ENCODE data around the gene PLEKHG3. TPM values are rescaled to one million over a fixed set of nuclear protein-coding genes. Genes with fewer than 3 reads are reported as not detected.
A peak's percentile ranks its signal among the peaks of the same experiment; 100 is the strongest.

PLEKHG3 gene
- polyA plus RNA-seq, 3 donors: 6.3 to 21.6 (median 13.0) TPM

DNA sequence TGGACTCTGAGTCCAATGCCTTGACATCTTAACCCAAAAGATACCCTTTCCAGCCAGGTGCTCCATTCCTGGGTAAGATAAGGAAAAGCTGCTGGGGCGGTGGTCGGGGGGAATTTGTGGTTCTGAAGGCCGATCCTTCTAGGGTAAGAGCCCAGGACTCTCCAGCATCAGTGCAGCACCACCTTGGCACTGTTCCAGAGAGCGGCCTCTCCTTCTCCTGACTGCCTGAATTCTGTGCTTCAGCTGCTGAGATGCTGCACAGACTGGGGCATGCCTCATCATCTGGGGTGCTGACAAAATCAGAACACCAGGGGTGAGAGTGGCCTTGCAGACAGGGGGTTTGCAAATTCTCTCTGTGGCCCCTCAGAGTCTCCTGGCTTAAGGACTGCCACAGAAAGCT is 88.0 kb downstream of the PLEKHG3 start:
- H3K79me2 ChIP-seq (ENCODE audit: insufficient read depth, low read length): no peaks in the 10 kb centered on the region
- no peak overlapping the region for H3K4me2 ChIP-seq (replicated peaks; ENCODE audit: extremely low read depth, low read length, poor library complexity, severe bottlenecking)
- H3K4me3 ChIP-seq (replicated peaks in 1 of 3; ENCODE audit: low read depth in 2 of 3, low read length in 3 of 3): no peak overlapping the region
- H3K27ac Mint-ChIP-seq: peak overlapping the region in 1 of 7 donors; percentile 7
- H3K36me3 ChIP-seq (replicated peaks in 1 of 2; ENCODE audit: control insufficient read depth in 1 of 2, insufficient read depth in 2 of 2, low read length in 2 of 2): no peaks in the 10 kb centered on the region
- no peak overlapping the region for H3K4me3 Mint-ChIP-seq
- intact Hi-C loops (cut with micrococcal nuclease): no loop called here
- no peaks in the 10 kb centered on the region for H3K27me3 ChIP-seq (ENCODE audit: control insufficient read depth in 2 of 2, insufficient read depth in 2 of 2, low read length in 2 of 2)
- H4K20me1 ChIP-seq (ENCODE audit: insufficient read depth, low read length): no peaks in the 10 kb centered on the region
- WGBS (ENCODE audit: insufficient coverage): 92% methylated on average over 4 of the region's 4 CpGs
- H3K27ac ChIP-seq (ENCODE audit: low read depth in 1 of 2, low read length in 2 of 2): no peak overlapping the region
- H3K4me1 Mint-ChIP-seq: no peaks in the 10 kb centered on the region
- peaks cover 2 to 8% (median 7%) of the 10 kb centered on the region in 3 donors for H3K27me3 Mint-ChIP-seq (ENCODE audit: low read depth in 3 of 3)
- H3K4me1 ChIP-seq (ENCODE audit: control insufficient read depth in 1 of 2, insufficient read depth in 2 of 2, low read length in 2 of 2): no peaks in the 10 kb centered on the region
- no peaks in the 10 kb centered on the region for H3K36me3 Mint-ChIP-seq
- no peaks in the 10 kb centered on the region for H3K9me3 ChIP-seq (replicated peaks in 1 of 2; ENCODE audit: control insufficient read depth in 1 of 2, insufficient read depth in 1 of 2, low read length in 2 of 2)
- no peak overlapping the region for H3K9ac ChIP-seq (ENCODE audit: insufficient read depth, low read length, poor library complexity, severe bottlenecking)
- no peaks in the 10 kb centered on the region for H3K9me3 Mint-ChIP-seq
- TF ChIP-seq, protein P1, sequence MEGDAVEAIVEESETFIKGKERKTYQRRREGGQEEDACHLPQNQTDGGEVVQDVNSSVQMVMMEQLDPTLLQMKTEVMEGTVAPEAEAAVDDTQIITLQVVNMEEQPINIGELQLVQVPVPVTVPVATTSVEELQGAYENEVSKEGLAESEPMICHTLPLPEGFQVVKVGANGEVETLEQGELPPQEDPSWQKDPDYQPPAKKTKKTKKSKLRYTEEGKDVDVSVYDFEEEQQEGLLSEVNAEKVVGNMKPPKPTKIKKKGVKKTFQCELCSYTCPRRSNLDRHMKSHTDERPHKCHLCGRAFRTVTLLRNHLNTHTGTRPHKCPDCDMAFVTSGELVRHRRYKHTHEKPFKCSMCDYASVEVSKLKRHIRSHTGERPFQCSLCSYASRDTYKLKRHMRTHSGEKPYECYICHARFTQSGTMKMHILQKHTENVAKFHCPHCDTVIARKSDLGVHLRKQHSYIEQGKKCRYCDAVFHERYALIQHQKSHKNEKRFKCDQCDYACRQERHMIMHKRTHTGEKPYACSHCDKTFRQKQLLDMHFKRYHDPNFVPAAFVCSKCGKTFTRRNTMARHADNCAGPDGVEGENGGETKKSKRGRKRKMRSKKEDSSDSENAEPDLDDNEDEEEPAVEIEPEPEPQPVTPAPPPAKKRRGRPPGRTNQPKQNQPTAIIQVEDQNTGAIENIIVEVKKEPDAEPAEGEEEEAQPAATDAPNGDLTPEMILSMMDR (IDR thresholded peaks at IDR 0.05): no peak
- no peak overlapping the region for H2AFZ ChIP-seq (ENCODE audit: insufficient read depth, low read depth, low read length, poor library complexity, severe bottlenecking)
- no peak for DNase-seq

DNA sequence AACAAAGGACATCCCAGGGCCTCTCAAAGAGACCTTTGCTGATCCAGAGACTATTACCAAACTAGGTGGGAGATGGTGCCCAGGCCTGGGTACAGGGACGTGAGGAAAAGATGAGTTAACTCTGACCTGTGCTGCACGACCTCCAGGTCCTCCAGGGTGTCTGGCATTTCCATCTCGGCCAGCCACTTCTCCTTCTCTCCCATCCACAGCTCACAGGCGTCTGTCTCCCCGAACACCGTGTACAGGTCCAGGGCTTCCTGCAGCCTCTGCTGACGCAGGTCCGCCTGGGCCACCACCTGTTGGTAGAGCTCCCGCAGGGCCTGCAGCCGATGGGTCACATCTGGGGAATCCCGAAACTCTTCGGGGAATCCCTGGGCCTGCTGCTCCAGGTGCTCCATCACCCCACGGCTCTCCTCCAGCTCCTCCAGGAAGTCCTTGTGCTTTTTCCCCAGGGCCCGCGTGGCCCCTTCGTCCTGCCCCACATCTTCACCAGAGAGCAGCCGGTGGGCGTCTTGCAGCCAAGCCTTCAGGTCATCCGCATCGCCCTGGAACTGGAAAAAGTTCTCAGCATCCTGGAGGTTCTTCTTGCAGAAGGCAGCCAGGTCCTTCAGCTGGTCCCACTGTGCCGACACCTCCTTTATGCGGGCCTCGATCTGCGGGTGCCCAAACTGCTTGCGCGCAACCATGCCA is 88.8 kb downstream of the PLEKHG3 start:
- H3K27me3 Mint-ChIP-seq (ENCODE audit: low read depth in 3 of 3): peaks cover 3 to 7% (median 6%) of the 10 kb centered on the region in 3 donors
- no peaks in the 10 kb centered on the region for H3K9me3 Mint-ChIP-seq
- no peak overlapping the region for H3K27ac ChIP-seq (ENCODE audit: low read depth in 1 of 2, low read length in 2 of 2)
- H3K79me2 ChIP-seq (ENCODE audit: insufficient read depth, low read length): no peaks in the 10 kb centered on the region
- no peaks in the 10 kb centered on the region for H3K27me3 ChIP-seq (ENCODE audit: control insufficient read depth in 2 of 2, insufficient read depth in 2 of 2, low read length in 2 of 2)
- no peaks in the 10 kb centered on the region for H4K20me1 ChIP-seq (ENCODE audit: insufficient read depth, low read length)
- H3K4me3 Mint-ChIP-seq: no peak overlapping the region
- no peak overlapping the region for H3K27ac Mint-ChIP-seq
- no peak overlapping the region for H3K4me2 ChIP-seq (replicated peaks; ENCODE audit: extremely low read depth, low read length, poor library complexity, severe bottlenecking)
- peaks cover 2% of the 10 kb centered on the region for H3K4me1 Mint-ChIP-seq
- intact Hi-C loops (cut with micrococcal nuclease): no loop called here
- H3K4me1 ChIP-seq (ENCODE audit: control insufficient read depth in 1 of 2, insufficient read depth in 2 of 2, low read length in 2 of 2): no peaks in the 10 kb centered on the region
- TF ChIP-seq, protein P1 (IDR thresholded peaks at IDR 0.05): no peak
- 96% methylated on average over 26 of the region's 26 CpGs for WGBS (ENCODE audit: insufficient coverage)
- no peak for DNase-seq
- H3K36me3 ChIP-seq (replicated peaks in 1 of 2; ENCODE audit: control insufficient read depth in 1 of 2, insufficient read depth in 2 of 2, low read length in 2 of 2): no peaks in the 10 kb centered on the region
- H3K9ac ChIP-seq (ENCODE audit: insufficient read depth, low read length, poor library complexity, severe bottlenecking): no peak overlapping the region
- no peaks in the 10 kb centered on the region for H3K36me3 Mint-ChIP-seq
- H2AFZ ChIP-seq (ENCODE audit: insufficient read depth, low read depth, low read length, poor library complexity, severe bottlenecking): no peak overlapping the region
- no peak overlapping the region for H3K4me3 ChIP-seq (replicated peaks in 1 of 3; ENCODE audit: low read depth in 2 of 3, low read length in 3 of 3)
- H3K9me3 ChIP-seq (replicated peaks in 1 of 2; ENCODE audit: control insufficient read depth in 1 of 2, insufficient read depth in 1 of 2, low read length in 2 of 2): no peaks in the 10 kb centered on the region

Data from CD14-positive monocyte (primary cell).